ENCODE results near the gene CD86.

CD86 gene

GRCh38 chr3:122098611-122099010 is 43.4 kb downstream of the CD86 start:
- no peak overlapping the region for H3K4me3 Mint-ChIP-seq
- no peaks in the 10 kb centered on the region for H3K27me3 Mint-ChIP-seq
- H3K9me3 Mint-ChIP-seq = no peaks in the 10 kb centered on the region
- peaks cover 20% of the 10 kb centered on the region for H3K4me1 Mint-ChIP-seq
- H3K27ac Mint-ChIP-seq = no peak overlapping the region
- no peaks in the 10 kb centered on the region for H3K36me3 Mint-ChIP-seq

- no peaks in the 10 kb centered on the region for H3K36me3 Mint-ChIP-seq
- no peak overlapping the region for H3K27ac Mint-ChIP-seq
- no peaks in the 10 kb centered on the region for H3K27me3 Mint-ChIP-seq
- no peaks in the 10 kb centered on the region for H3K9me3 Mint-ChIP-seq
- no peak overlapping the region for H3K4me3 Mint-ChIP-seq
- H3K4me1 Mint-ChIP-seq = peaks cover 20% of the 10 kb centered on the region
Observed at GRCh38 chr3:122099255-122099654, 44.1 kb downstream of the CD86 start.

GRCh38 chr3:122100083-122100482 is 44.9 kb downstream of the CD86 start:
- Mint-ChIP-seq H3K36me3 (no peaks in the 10 kb centered on the region), H3K27me3 (no peaks in the 10 kb centered on the region)

GRCh38 chr3:122100591-122101463 is 45.7 kb downstream of the CD86 start:
- H3K27ac Mint-ChIP-seq = peak overlapping the region; percentile 56
- H3K4me3 Mint-ChIP-seq = no peak overlapping the region
- peaks cover 20% of the 10 kb centered on the region for H3K4me1 Mint-ChIP-seq
- H3K27me3 Mint-ChIP-seq = no peaks in the 10 kb centered on the region
- no peaks in the 10 kb centered on the region for H3K9me3 Mint-ChIP-seq
- no peaks in the 10 kb centered on the region for H3K36me3 Mint-ChIP-seq

More at GRCh38 chr3:122100083-122100482, 44.9 kb downstream of the CD86 start:
- Mint-ChIP-seq H3K27ac (no peak overlapping the region), H3K4me1 (peaks cover 20% of the 10 kb centered on the region), H3K9me3 (no peaks in the 10 kb centered on the region), H3K4me3 (no peak overlapping the region)

GRCh38 chr3:122101646-122102045 is 46.5 kb downstream of the CD86 start:
- H3K9me3 Mint-ChIP-seq = no peaks in the 10 kb centered on the region
- H3K27ac Mint-ChIP-seq = peak overlapping the region; percentile 90
- H3K4me3 Mint-ChIP-seq = no peak overlapping the region
- H3K4me1 Mint-ChIP-seq = peaks cover 20% of the 10 kb centered on the region
- H3K36me3 Mint-ChIP-seq = no peaks in the 10 kb centered on the region
- H3K27me3 Mint-ChIP-seq = no peaks in the 10 kb centered on the region

- Mint-ChIP-seq H3K4me3 (no peak overlapping the region), H3K27me3 (peaks cover 1% of the 10 kb centered on the region), H3K9me3 (no peaks in the 10 kb centered on the region), H3K4me1 (peaks cover 20% of the 10 kb centered on the region), H3K27ac (peak overlapping the region; percentile 90), H3K36me3 (no peaks in the 10 kb centered on the region)
Observed at GRCh38 chr3:122102191-122102935, 47.2 kb downstream of the CD86 start.

GRCh38 chr3:122103821-122104514 is 48.8 kb downstream of the CD86 start:
- Mint-ChIP-seq H3K4me3 (no peak overlapping the region), H3K27ac (peak overlapping the region; percentile 30), H3K36me3 (no peaks in the 10 kb centered on the region), H3K4me1 (peaks cover 20% of the 10 kb centered on the region), H3K9me3 (no peaks in the 10 kb centered on the region), H3K27me3 (peaks cover 3% of the 10 kb centered on the region)

- Mint-ChIP-seq H3K4me3 (no peak overlapping the region), H3K27ac (no peak overlapping the region), H3K36me3 (no peaks in the 10 kb centered on the region), H3K9me3 (no peaks in the 10 kb centered on the region), H3K4me1 (peaks cover 20% of the 10 kb centered on the region), H3K27me3 (peaks cover 3% of the 10 kb centered on the region)
Observed at GRCh38 chr3:122104515-122105194, 49.5 kb downstream of the CD86 start.

- Mint-ChIP-seq H3K4me1 (peaks cover 20% of the 10 kb centered on the region), H3K4me3 (no peak overlapping the region), H3K9me3 (no peaks in the 10 kb centered on the region), H3K27ac (no peak overlapping the region), H3K27me3 (peaks cover 7% of the 10 kb centered on the region), H3K36me3 (no peaks in the 10 kb centered on the region)
Observed at GRCh38 chr3:122105626-122106025, 50.5 kb downstream of the CD86 start.

GRCh38 chr3:122107171-122107570 is 52.0 kb downstream of the CD86 start:
- no peaks in the 10 kb centered on the region for H3K9me3 Mint-ChIP-seq
- H3K4me3 Mint-ChIP-seq = no peak overlapping the region
- H3K4me1 Mint-ChIP-seq = peaks cover 6% of the 10 kb centered on the region
- no peak overlapping the region for H3K27ac Mint-ChIP-seq
- H3K36me3 Mint-ChIP-seq = no peaks in the 10 kb centered on the region
- peaks cover 13% of the 10 kb centered on the region for H3K27me3 Mint-ChIP-seq

- Mint-ChIP-seq H3K4me3 (no peak overlapping the region), H3K27ac (no peak overlapping the region), H3K4me1 (no peaks in the 10 kb centered on the region), H3K9me3 (no peaks in the 10 kb centered on the region), H3K27me3 (peaks cover 16% of the 10 kb centered on the region), H3K36me3 (no peaks in the 10 kb centered on the region)
Observed at GRCh38 chr3:122111974-122112373, 56.8 kb downstream of the CD86 start.

GRCh38 chr3:122112754-122113153 is 57.6 kb downstream of the CD86 start:
- Mint-ChIP-seq H3K27me3 (peaks cover 16% of the 10 kb centered on the region), H3K27ac (no peak overlapping the region), H3K4me3 (no peak overlapping the region), H3K9me3 (no peaks in the 10 kb centered on the region), H3K36me3 (no peaks in the 10 kb centered on the region), H3K4me1 (no peaks in the 10 kb centered on the region)

- Mint-ChIP-seq H3K36me3 (no peaks in the 10 kb centered on the region), H3K4me1 (no peaks in the 10 kb centered on the region), H3K27me3 (peaks cover 10% of the 10 kb centered on the region), H3K27ac (no peak overlapping the region), H3K4me3 (no peak overlapping the region), H3K9me3 (peaks cover 11% of the 10 kb centered on the region)
Observed at GRCh38 chr3:122123850-122124249, 68.7 kb downstream of the CD86 start.

GRCh38 chr3:122132949-122133540 is 77.9 kb downstream of the CD86 start:
- H3K27ac Mint-ChIP-seq = no peak overlapping the region
- no peak overlapping the region for H3K4me3 Mint-ChIP-seq
- H3K9me3 Mint-ChIP-seq = no peaks in the 10 kb centered on the region
- no peaks in the 10 kb centered on the region for H3K4me1 Mint-ChIP-seq
- peaks cover 5% of the 10 kb centered on the region for H3K27me3 Mint-ChIP-seq
- H3K36me3 Mint-ChIP-seq = no peaks in the 10 kb centered on the region

GRCh38 chr3:122146466-122146865 is 91.3 kb downstream of the CD86 start:
- no peak overlapping the region for H3K4me3 Mint-ChIP-seq
- H3K27ac Mint-ChIP-seq = peak overlapping the region; percentile 90
- H3K9me3 Mint-ChIP-seq = peaks cover 7% of the 10 kb centered on the region
- H3K36me3 Mint-ChIP-seq = no peaks in the 10 kb centered on the region
- peaks cover 7% of the 10 kb centered on the region for H3K4me1 Mint-ChIP-seq
- H3K27me3 Mint-ChIP-seq = peaks cover 1% of the 10 kb centered on the region
